H9 (cell line): ENCODE measurements around the gene MME. TPM values are rescaled to one million over a fixed set of nuclear protein-coding genes. Genes with fewer than 3 reads are reported as not detected.

Experiments used
- DNase-seq: peaks from one replicate; pipeline ENCODE4 v3.0.0-alpha.2; 2017
- H2AFZ ChIP-seq: one replicate; pipeline ENCODE4 v1.6.1; 2013; ENCODE audit warnings: mild to moderate bottlenecking, low read length, control low read depth, moderate library complexity
- H2AK5ac ChIP-seq: 2 replicates; pipeline ENCODE4 v1.6.1; 2013; ENCODE audit warnings: low read length, control low read depth, mixed read lengths; ENCODE audit not compliant: insufficient read length
- H2BK120ac ChIP-seq: one replicate; pipeline ENCODE4 v1.6.1; 2013; ENCODE audit warnings: low read depth, mild to moderate bottlenecking, low read length, control low read depth, inconsistent platforms; ENCODE audit not compliant: poor library complexity, severe bottlenecking
- H2BK12ac ChIP-seq: 2 replicates; pipeline ENCODE4 v1.6.1; 2013; ENCODE audit warnings: low read length, control low read depth, mixed read lengths, low read depth; ENCODE audit not compliant: insufficient read length
- H2BK15ac ChIP-seq: 2 replicates; pipeline ENCODE4 v1.6.1; 2013; ENCODE audit warnings: low read depth, low read length, control low read depth
- H2BK20ac ChIP-seq: one replicate; pipeline ENCODE4 v1.6.1; 2013; ENCODE audit warnings: low read depth, mild to moderate bottlenecking, low read length, control low read depth, inconsistent platforms; ENCODE audit not compliant: poor library complexity, severe bottlenecking
- H2BK5ac ChIP-seq: 2 replicates; pipeline ENCODE4 v1.6.1; 2013; ENCODE audit warnings: low read length, control low read depth, mixed read lengths; ENCODE audit not compliant: insufficient read length
- H3K14ac ChIP-seq: 2 replicates; pipeline ENCODE4 v1.6.1; 2013; ENCODE audit warnings: low read length, control low read depth; ENCODE audit not compliant: insufficient read depth
- H3K18ac ChIP-seq: 2 replicates; pipeline ENCODE4 v1.6.1; 2013; ENCODE audit warnings: low read depth, mild to moderate bottlenecking, mixed read lengths, low read length, control low read depth; ENCODE audit not compliant: insufficient read length
- H3K23ac ChIP-seq: 2 replicates; pipeline ENCODE4 v1.6.1; 2013; ENCODE audit warnings: low read length, control low read depth, mixed read lengths, low read depth; ENCODE audit not compliant: insufficient read length
- H3K23me2 ChIP-seq: 2 replicates; pipeline ENCODE4 v1.6.1; 2013; ENCODE audit warnings: low read depth, mild to moderate bottlenecking, mixed read lengths, low read length, control low read depth; ENCODE audit not compliant: insufficient read length, poor library complexity, severe bottlenecking
- H3K27ac ChIP-seq: 2 replicates; pipeline ENCODE4 v1.5.1; 2013; ENCODE audit warnings: low read length, control low read depth, mixed read lengths, low read depth; ENCODE audit not compliant: insufficient read length
- H3K27me3 ChIP-seq: 2 replicates; pipeline ENCODE4 v1.6.1; 2013; ENCODE audit warnings: low read length, control low read depth, inconsistent platforms; ENCODE audit not compliant: insufficient read depth
- H3K4ac ChIP-seq: 2 replicates; pipeline ENCODE4 v1.6.1; 2013; ENCODE audit warnings: low read depth, mild to moderate bottlenecking, control low read depth, inconsistent platforms, low read length, moderate library complexity
- H3K4me1 ChIP-seq: 2 replicates; pipeline ENCODE4 v1.6.1; 2013; ENCODE audit warnings: low read length, control low read depth, inconsistent platforms; ENCODE audit not compliant: insufficient read depth
- H3K4me2 ChIP-seq: 2 replicates; pipeline ENCODE4 v1.6.1; 2013; ENCODE audit warnings: low read length, control low read depth, mixed read lengths; ENCODE audit not compliant: insufficient read length, insufficient read depth
- H3K56ac ChIP-seq: 2 replicates; pipeline ENCODE4 v1.6.1; 2013; ENCODE audit warnings: low read depth, mild to moderate bottlenecking, mixed read lengths, low read length, control low read depth; ENCODE audit not compliant: insufficient read length
- H3K79me1 ChIP-seq: 2 replicates; pipeline ENCODE4 v1.6.1; 2013; ENCODE audit warnings: low read depth, mild to moderate bottlenecking, moderate library complexity, low read length, control low read depth, inconsistent platforms; ENCODE audit not compliant: insufficient read depth, poor library complexity, severe bottlenecking
- H3K79me2 ChIP-seq: 2 replicates; pipeline ENCODE4 v1.6.1; 2013; ENCODE audit warnings: low read length, control low read depth, inconsistent platforms; ENCODE audit not compliant: insufficient read depth
- H3K9ac ChIP-seq: 2 replicates; pipeline ENCODE4 v1.6.1; 2013; ENCODE audit warnings: low read length, control low read depth, mixed read lengths; ENCODE audit not compliant: insufficient read length; ENCODE audit errors: extremely low read depth
- H3K9me3 ChIP-seq: one replicate; pipeline ENCODE4 v1.6.1; 2013; ENCODE audit warnings: low read depth, low read length, inconsistent platforms; ENCODE audit not compliant: control insufficient read depth
- H3T11ph ChIP-seq: one replicate; pipeline ENCODE4 v1.6.1; 2013; ENCODE audit warnings: mild to moderate bottlenecking, low read length, control low read depth, inconsistent platforms
- H4K20me1 ChIP-seq: one replicate; pipeline ENCODE4 v1.6.1; 2013; ENCODE audit not compliant: control insufficient read depth, insufficient read length, insufficient read depth
- H4K5ac ChIP-seq: 2 replicates; pipeline ENCODE4 v1.6.1; 2013; ENCODE audit warnings: low read depth, mild to moderate bottlenecking, mixed read lengths, low read length, control low read depth; ENCODE audit not compliant: insufficient read length
- H4K8ac ChIP-seq: replicated peaks from 2 replicates; pipeline ENCODE4 v1.6.1; 2013; ENCODE audit warnings: low read length, control low read depth, mixed read lengths, low read depth; ENCODE audit not compliant: insufficient read length
- H4K91ac ChIP-seq: 2 replicates; pipeline ENCODE4 v1.6.1; 2013; ENCODE audit warnings: low read depth, mild to moderate bottlenecking, moderate library complexity, mixed read lengths, low read length, control low read depth; ENCODE audit not compliant: insufficient read length
- H3K27ac Mint-ChIP-seq, 3 experiments: 2 replicates in 2 of 3; 3 replicates in 1 of 3; pipeline ENCODE4 v1.8.0; 2020 to 2021; ENCODE audit warnings: mixed read lengths in 3 of 3, mild to moderate bottlenecking in 1 of 3, moderate library complexity in 1 of 3
- H3K27me3 Mint-ChIP-seq: 2 replicates; pipeline ENCODE4 v1.8.0; 2021; ENCODE audit warnings: low read depth, mild to moderate bottlenecking, moderate library complexity, mixed read lengths
- H3K36me3 Mint-ChIP-seq, 3 experiments: 2 replicates in 2 of 3; 3 replicates in 1 of 3; pipeline ENCODE4 v1.8.0; 2020 to 2021; ENCODE audit warnings: low read depth in 3 of 3, mixed read lengths in 3 of 3; ENCODE audit not compliant: insufficient read depth in 1 of 3
- H3K4me1 Mint-ChIP-seq, 2 experiments: 2 replicates each; pipeline ENCODE4 v1.8.0; 2020; ENCODE audit warnings: mixed read lengths in 2 of 2
- H3K4me3 Mint-ChIP-seq, 2 experiments: 2 replicates in 1 of 2; 3 replicates in 1 of 2; pipeline ENCODE4 v1.8.0; 2020 to 2021; ENCODE audit warnings: mild to moderate bottlenecking in 2 of 2, mixed read lengths in 2 of 2, moderate library complexity in 1 of 2
- H3K9me3 Mint-ChIP-seq, 2 experiments: 2 replicates in 1 of 2; 3 replicates in 1 of 2; pipeline ENCODE4 v1.8.0; 2020; ENCODE audit warnings: mild to moderate bottlenecking in 2 of 2, mixed read lengths in 2 of 2, moderate library complexity in 1 of 2
- CTCF ChIP-seq: fragments of 200-600 bp; sonication (generic); conservative IDR thresholded peaks from 3 replicates; pipeline ENCODE4 v1.8.0; 2021; ENCODE audit warnings: antibody characterized with exemption, mild to moderate bottlenecking
- WGBS: extraction: QIAGEN DNeasy Blood & Tissue Kit; methylation state at CpG from one replicate; pipeline ENCODE4 v1.1.7; 2013; ENCODE audit warnings: missing lambda C conversion rate, low lambda C conversion rate, mixed read lengths; ENCODE audit not compliant: insufficient read length; ENCODE audit errors: extremely low coverage; 5-methylcytosine and 5-hydroxymethylcytosine counted together
- total RNA-seq: library from RNA; stranded (reverse); gene quantifications from 2 replicates; pipeline ENCODE4 v1.2.1, GENCODE V29; 2021

MME gene
- total RNA-seq, 1 experiment from 2014 or later, result 16.4 TPM

GRCh38 chr3:155210736-155211135 lies 130.6 kb downstream of the MME start:
- Histone ChIP-seq H3T11ph (no peak overlapping the region), H3K18ac (no peak overlapping the region), H3K27ac (no peak overlapping the region), H4K5ac (no peak overlapping the region), H2BK5ac (no peak overlapping the region), H2BK12ac (no peak overlapping the region), H2BK120ac (no peak overlapping the region), H4K91ac (no peak overlapping the region), H3K9me3 (no peaks in the 10 kb centered on the region), H2AFZ (no peak overlapping the region), H4K20me1 (no peaks in the 10 kb centered on the region), H2AK5ac (no peak overlapping the region), H3K79me2 (no peaks in the 10 kb centered on the region), H3K23me2 (no peaks in the 10 kb centered on the region), H3K27me3 (no peaks in the 10 kb centered on the region), H4K8ac (no peak overlapping the region), H3K4me2 (no peak overlapping the region), H3K56ac (no peak overlapping the region), H2BK15ac (no peak overlapping the region), H3K79me1 (no peaks in the 10 kb centered on the region), H3K23ac (no peak overlapping the region), H3K4me1 (no peaks in the 10 kb centered on the region), H3K14ac (no peak overlapping the region), H2BK20ac (no peak overlapping the region), H3K9ac (no peak overlapping the region), H3K4ac (no peak overlapping the region)
- peak overlapping the region in 1 of 3 experiments; percentile 21; a peak in 1 of 7 replicates for H3K27ac Mint-ChIP-seq
- WGBS, result no CpG with 5 or more reads among the region's 2 CpGs
- DNase-seq, result no peak
- no peaks in the 10 kb centered on the region; a peak in 3 of 4 replicates for H3K4me1 Mint-ChIP-seq
- H3K27me3 Mint-ChIP-seq, result no peaks in the 10 kb centered on the region
- H3K9me3 Mint-ChIP-seq, result peaks cover 0 to 2% of the 10 kb centered on the region in 2 experiments; a peak in 1 of 5 replicates
- H3K4me3 Mint-ChIP-seq, result no peak overlapping the region
- TF ChIP-seq CTCF, result no peak
- H3K36me3 Mint-ChIP-seq, result no peaks in the 10 kb centered on the region
